Jurkat, Clone E6-1 (cell line): ENCODE data around the gene PRAMEF8. TPM values are rescaled to one million over a fixed set of nuclear protein-coding genes. Genes with fewer than 3 reads are reported as not detected.
"Not testable (repeated sequence)": the region's sequence is repeated elsewhere in the genome, so short reads cannot be mapped to it uniquely, and the experiment has no call there.

Experiments
- DNase-seq: peaks from one replicate; pipeline ENCODE4 v3.0.0-alpha.2; 2011; ENCODE audit warnings: low read depth, low spot score
- H3K4me3 ChIP-seq: 2 replicates; pipeline ENCODE4 v1.5.1; 2011; ENCODE audit warnings: mild to moderate bottlenecking, low read length, control low read depth, moderate library complexity
- polyA plus RNA-seq: library from polyadenylated mRNA; unstranded; fragments of >200 nt; gene quantifications from one replicate; pipeline ENCODE4 v1.2.1, GENCODE V29; 2012; ENCODE audit warnings: missing spikeins; ENCODE audit not compliant: insufficient read length, insufficient read depth

PRAMEF8 gene
- not detected for polyA plus RNA-seq

- not testable (repeated sequence) for DNase-seq, H3K4me3 ChIP-seq
Measured at GRCh38 chr1:13285037-13285436, at the start of gene PRAMEF8. PRAMEF8 (minus strand) TSS chr1:13285137; CDS start chr1:13284091, 1,046 bp downstream.

GRCh38 chr1:13315281-13315680 lies 30.3 kb upstream of the PRAMEF8 start, which contains the start of gene PRAMEF15:
PRAMEF15 (plus strand) TSS chr1:13315581; CDS start chr1:13318408, 2,827 bp downstream.
- not testable (repeated sequence) for H3K4me3 ChIP-seq, DNase-seq

DNA sequence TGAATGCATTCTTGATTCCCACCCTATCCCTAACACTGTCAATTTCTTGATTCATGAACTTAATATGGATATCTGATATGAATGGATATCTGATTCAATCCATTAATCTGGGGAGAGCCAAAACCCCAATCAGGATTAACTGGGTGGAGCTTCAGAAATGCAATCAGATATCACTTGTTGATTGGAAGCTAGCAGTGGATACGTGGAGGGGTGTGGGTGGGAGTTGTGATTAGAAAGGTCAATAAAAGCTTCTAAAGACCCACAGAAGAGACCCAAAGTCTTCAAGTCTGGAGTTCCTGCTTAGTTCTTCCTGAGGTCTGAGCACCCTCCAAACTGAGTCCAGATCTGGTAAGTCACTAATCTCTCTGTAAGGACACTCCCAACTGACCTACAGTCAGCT lies 18.3 kb upstream of the PRAMEF8 start, which contains the start of gene PRAMEF33:
Gene PRAMEF33, plus strand, starts transcription at position 301 of the 400 bp plus-strand sequence. CDS start 2,416 bp downstream, outside the sequence.
- DNase-seq, H3K4me3 ChIP-seq: not testable (repeated sequence)

GRCh38 chr1:13302197-13302596 lies 17.3 kb upstream of the PRAMEF8 start:
- not testable (repeated sequence) for DNase-seq, H3K4me3 ChIP-seq

DNA sequence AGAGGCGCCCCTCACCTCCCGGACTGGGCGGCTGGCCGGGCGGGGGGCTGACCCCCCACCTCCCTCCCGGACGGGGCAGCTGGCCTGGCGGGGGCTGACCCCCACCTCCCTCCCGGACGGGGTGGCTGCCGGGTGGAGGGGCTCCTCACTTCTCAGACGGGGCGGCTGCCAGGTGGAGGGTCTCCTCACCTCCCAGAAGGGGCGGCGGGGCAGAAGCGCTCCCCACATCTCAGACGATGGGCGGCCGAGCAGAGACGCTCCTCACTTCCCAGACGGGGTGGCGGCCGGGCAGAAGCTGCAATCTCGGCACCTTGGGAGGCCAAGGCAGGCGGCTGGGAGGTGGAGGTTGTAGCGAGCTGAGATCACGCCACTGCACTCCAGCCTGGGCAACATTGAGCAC lies 13.8 kb upstream of the PRAMEF8 start:
- DNase-seq, H3K4me3 ChIP-seq: not testable (repeated sequence)

DNA sequence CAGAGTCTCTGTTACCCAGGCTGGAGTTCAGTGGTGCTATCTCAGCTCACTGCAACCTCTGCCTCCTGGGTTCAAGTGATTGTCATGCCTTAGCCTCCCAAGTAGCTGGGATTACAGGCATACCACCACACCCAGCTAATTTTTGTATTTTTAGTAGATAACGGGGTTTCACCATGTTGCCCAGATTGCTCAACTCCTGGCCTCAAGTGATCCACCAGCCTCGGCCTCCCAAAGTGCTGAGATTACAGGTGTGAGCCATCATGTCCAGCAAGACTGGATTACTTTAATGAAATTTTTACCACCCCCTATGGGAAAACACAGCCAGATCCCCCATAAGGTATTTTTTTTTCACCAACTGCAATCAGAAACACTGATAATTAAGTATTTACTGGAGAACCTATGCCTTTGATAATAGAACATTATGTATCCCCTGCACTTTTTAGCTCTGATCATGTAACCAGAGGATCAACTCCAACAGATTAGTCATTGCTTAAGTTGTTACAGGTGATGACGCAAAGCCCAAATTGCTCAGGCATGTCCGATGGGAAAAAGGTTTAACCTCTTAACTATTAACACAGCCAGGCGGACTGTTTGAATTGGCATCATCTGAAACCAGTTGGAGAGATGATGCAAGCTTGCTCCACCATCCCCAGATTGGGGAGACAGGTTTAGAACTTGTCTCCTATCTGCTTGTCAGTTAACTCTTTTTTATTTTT lies 12.4 kb upstream of the PRAMEF8 start:
- not testable (repeated sequence) for DNase-seq, H3K4me3 ChIP-seq

GRCh38 chr1:13289030-13289429 lies 4.1 kb upstream of the PRAMEF8 start:
- H3K4me3 ChIP-seq, DNase-seq: not testable (repeated sequence)

- not testable (repeated sequence) for DNase-seq, H3K4me3 ChIP-seq
Measured at GRCh38 chr1:13279617-13280016, 5.3 kb downstream of the PRAMEF8 start.

DNA sequence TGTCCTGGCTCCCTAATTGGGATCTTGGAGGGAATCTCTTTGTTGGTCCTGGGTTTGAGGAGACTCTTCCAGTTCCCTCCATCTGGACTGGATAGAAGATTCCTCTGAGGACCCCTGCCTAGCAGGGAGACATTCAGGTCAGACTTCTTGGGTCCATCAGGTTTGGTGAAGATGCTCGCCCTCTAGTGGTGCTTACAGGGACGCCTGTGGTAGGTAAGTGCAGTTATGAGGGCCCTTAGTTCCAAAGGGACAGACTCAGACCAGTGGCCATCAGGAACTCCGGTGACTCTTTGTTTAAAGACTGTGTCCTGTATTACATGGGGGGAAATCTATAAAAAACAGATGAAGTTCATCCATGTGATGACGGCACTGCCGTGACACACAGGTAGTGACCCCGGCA lies 7.9 kb downstream of the PRAMEF8 start:
- not testable (repeated sequence) for H3K4me3 ChIP-seq, DNase-seq

- DNase-seq, H3K4me3 ChIP-seq: not testable (repeated sequence)
Measured at GRCh38 chr1:13265124-13265523, 19.8 kb downstream of the PRAMEF8 start.

- DNase-seq, H3K4me3 ChIP-seq: not testable (repeated sequence)
Measured at GRCh38 chr1:13253898-13254297, 31.0 kb downstream of the PRAMEF8 start, which contains the start of gene PRAMEF5. PRAMEF5 (plus strand) TSS chr1:13254198; CDS start chr1:13259269, 5,071 bp downstream.

GRCh38 chr1:13247122-13247521 lies 37.8 kb downstream of the PRAMEF8 start:
- not testable (repeated sequence) for DNase-seq, H3K4me3 ChIP-seq

DNA sequence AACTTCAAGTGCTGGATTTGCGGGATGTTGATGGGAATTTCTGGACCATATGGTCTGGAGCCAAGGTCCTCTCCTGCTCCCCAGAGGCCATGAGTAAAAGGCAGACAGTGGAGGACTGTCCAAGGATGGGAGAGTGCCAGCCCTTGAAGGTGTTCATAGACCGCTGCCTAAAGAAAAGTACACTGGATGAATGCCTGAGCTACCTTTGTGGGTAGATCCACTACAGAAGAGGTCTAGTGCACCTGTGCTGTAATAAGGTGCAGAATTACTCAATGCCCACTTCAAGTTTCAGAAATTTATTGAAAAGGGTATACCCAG lies 38.4 kb downstream of the PRAMEF8 start:
- H3K4me3 ChIP-seq, DNase-seq: not testable (repeated sequence)

DNA sequence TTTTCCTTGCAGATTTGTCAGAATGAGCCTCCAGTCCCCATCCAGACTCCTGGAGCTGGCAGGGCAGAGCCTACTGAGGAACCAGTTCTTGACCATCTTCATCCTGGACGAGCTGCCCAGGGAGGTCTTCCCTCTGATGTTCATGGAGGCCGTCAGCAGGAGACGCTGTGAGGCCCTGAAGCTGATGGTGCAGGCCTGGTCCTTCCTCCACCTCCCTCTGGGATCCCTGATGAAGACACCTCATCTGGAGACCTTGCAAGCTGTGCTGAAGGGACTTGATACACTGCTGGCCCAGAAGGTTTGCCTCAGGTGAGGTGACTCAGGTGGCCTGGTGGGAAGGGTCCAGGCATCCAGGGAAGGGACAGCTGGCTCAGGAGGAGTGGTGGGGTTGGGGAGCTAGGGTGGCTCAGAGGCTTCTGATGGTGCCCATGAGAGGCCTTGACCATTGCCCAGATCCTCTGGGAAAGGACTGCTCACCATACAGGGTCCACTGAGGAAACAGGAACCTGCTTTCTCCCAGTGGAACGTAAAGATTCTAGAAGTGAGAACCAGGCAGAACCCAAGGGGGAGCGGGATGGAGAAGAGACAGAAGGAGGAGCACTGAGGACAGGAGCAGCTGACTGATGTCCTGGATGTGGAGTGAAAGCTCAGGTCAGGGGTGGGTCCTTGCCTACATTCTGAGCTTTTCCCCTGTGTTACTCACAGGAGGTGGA lies 38.9 kb downstream of the PRAMEF8 start:
- not testable (repeated sequence) for H3K4me3 ChIP-seq, DNase-seq

DNA sequence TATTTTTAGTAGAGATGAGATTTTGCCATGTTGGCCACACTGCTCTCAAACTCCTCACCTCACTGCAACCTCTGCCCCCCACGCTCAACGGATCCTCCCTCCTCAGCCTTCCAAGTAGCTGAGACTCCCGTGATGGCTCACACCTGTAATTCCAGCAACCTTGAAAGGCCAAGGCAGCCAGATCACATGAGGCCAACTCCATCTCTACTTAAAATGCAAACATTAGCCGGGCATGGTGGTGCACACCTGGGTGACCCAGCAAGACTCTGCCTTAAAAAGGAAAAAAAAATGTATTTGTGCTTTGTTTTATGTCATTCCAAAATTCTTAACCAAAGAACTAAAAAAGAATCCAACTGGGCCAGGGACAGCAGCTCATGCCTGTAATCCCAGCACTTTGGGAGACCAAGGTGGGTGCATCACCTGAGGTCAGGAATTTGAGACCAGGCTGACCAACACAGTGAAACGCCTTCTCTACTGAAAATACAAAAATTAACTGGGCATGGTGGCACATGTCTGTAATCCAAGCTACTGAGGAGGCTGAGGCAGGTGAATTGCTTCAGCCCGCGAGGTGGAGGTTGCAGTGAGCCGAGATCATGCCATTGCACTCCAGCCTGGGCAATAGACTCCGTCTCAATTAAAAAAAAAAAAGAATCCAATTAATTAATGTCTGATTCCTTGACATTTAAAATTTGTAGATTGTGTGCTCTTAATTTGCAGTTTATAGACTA lies 41.2 kb downstream of the PRAMEF8 start:
- not testable (repeated sequence) for H3K4me3 ChIP-seq, DNase-seq

GRCh38 chr1:13239633-13240032 lies 45.3 kb downstream of the PRAMEF8 start:
- H3K4me3 ChIP-seq, DNase-seq: not testable (repeated sequence)

GRCh38 chr1:13237572-13237971 lies 47.4 kb downstream of the PRAMEF8 start:
- not testable (repeated sequence) for DNase-seq, H3K4me3 ChIP-seq

- DNase-seq, H3K4me3 ChIP-seq: not testable (repeated sequence)
Measured at GRCh38 chr1:13234057-13234456, 50.9 kb downstream of the PRAMEF8 start.

DNA sequence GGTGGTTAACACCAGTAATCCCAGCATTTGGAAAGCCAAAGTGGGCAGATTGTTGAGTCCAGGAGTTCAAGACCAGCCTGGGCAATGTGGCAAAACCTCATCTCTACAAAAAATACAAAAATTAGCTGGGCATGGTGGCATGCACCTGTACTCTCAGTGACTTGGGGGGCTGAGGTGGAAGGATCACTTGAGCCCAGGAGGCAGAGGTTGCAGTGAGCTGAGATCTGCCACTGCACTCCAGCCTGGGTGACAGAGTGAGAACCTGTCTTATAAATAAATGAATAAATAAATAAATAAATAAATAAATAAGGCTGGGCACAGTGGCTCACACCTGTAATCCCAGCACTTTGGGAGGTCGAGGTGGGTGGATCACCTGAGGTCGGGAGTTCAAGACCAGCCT lies 52.9 kb downstream of the PRAMEF8 start:
- not testable (repeated sequence) for DNase-seq, H3K4me3 ChIP-seq
